Gastroesophageal sphincter (tissue), 3 donors: Measurements from ENCODE around the gene SLC6A19.

ENCODE experiments used
- CTCF ChIP-seq, 4 experiments: fragments of 200-600 bp in 2 of 4; fragments of 450-650 bp in 2 of 4; sonication (generic) in 1 of 4; IDR thresholded peaks; one replicate each; pipeline ENCODE4 v1.5.1; 2017 to 2019; ENCODE audit warnings: antibody characterized with exemption in 4 of 4, mild to moderate bottlenecking in 2 of 4, moderate library complexity in 2 of 4
- POLR2A ChIP-seq, 2 donors: fragments of 450-650 bp; IDR thresholded peaks; one replicate each; pipeline ENCODE4 v1.6.1; 2017; ENCODE audit warnings: antibody characterized with exemption in 2 of 2, mild to moderate bottlenecking in 2 of 2, moderate library complexity in 1 of 2

DNA sequence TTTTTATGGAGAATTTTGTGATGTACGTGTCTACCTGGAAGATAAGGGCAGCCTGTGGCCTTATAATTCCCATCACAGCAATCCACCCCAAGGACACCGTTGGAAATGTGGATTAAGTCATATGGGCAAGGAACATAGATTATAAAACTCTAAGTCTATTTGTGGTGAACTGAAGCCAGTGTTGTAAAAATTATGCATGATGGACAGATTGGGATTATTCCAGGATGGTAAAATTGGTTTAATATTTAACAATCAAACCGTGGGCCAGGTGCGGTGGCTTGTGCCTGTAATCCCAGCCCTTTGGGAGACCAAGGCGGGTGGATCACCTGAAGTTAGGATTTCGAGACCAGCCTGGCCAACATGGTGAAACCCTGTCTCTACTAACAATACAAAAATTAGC lies 12.9 kb upstream of the SLC6A19 start:
- no peak for TF ChIP-seq CTCF (IDR thresholded peaks at IDR 0.05)
- TF ChIP-seq POLR2A (IDR thresholded peaks at IDR 0.05), result no peak
